IMR-90 (cell line): Measurements from ENCODE around the gene PAWR. TPM values are rescaled to one million over a fixed set of nuclear protein-coding genes. Genes with fewer than 3 reads are reported as not detected.

ENCODE experiments used
- ATAC-seq: fragments of 200-7000 bp; cut with Tn5 transposase; 2 replicates; pipeline ENCODE4 v1.9.1; 2020; ENCODE audit warnings: low read depth, mild to moderate bottlenecking, moderate library complexity
- BruUV-seq: library from RNA; stranded (reverse); fragments of 400-500 nt; replicated peaks from 2 replicates; lab custom pipeline; 2021; lab: Mats Ljungman, UMichigan
- CTCF ChIA-PET: fragments of 300-600 bp; formaldehyde crosslinking; extraction: SDS; loops from one replicate; lab custom pipeline; 2021; ENCODE audit warnings: antibody characterized with exemption; lab: Yijun Ruan, JAX
- POLR2A ChIA-PET: fragments of 300-600 bp; sonication (Branson Sonifier 250); formaldehyde crosslinking; loops from one replicate; lab custom pipeline; 2022; ENCODE audit warnings: antibody characterized with exemption; ENCODE audit not compliant: unreplicated experiment; lab: Charles Lee
- DNase-seq: peaks from one replicate; pipeline ENCODE4 v3.0.0; 2013
- H2AFZ ChIP-seq: replicated peaks from 2 replicates; pipeline ENCODE3; 2013; ENCODE audit warnings: low read length, mild to moderate bottlenecking; ENCODE audit not compliant: poor library complexity
- H2AK5ac ChIP-seq: 2 replicates; pipeline ENCODE4 v1.6.1; 2013; ENCODE audit warnings: low read depth, low read length, inconsistent platforms
- H2AK9ac ChIP-seq: replicated peaks from 2 replicates; pipeline ENCODE3; 2013; ENCODE audit warnings: mild to moderate bottlenecking, low read depth, low read length, moderate library complexity; ENCODE audit not compliant: poor library complexity
- H2BK120ac ChIP-seq: 2 replicates; pipeline ENCODE4 v1.6.1; 2013; ENCODE audit warnings: low read depth, low read length, inconsistent platforms
- H2BK15ac ChIP-seq: 3 replicates; pipeline ENCODE4 v1.6.1; 2013; ENCODE audit warnings: low read depth, low read length, inconsistent platforms
- H2BK20ac ChIP-seq: 2 replicates; pipeline ENCODE4 v1.6.1; 2013; ENCODE audit warnings: low read depth, mild to moderate bottlenecking, inconsistent platforms, low read length, moderate library complexity
- H2BK5ac ChIP-seq: 2 replicates; pipeline ENCODE4 v1.6.1; 2013; ENCODE audit warnings: mild to moderate bottlenecking, low read depth, low read length, inconsistent platforms; ENCODE audit not compliant: poor library complexity, severe bottlenecking
- H3K14ac ChIP-seq: replicated peaks from 2 replicates; pipeline ENCODE4 v1.6.1; 2013; ENCODE audit warnings: low read depth, low read length, inconsistent platforms
- H3K18ac ChIP-seq: 2 replicates; pipeline ENCODE4 v1.6.1; 2013; ENCODE audit warnings: low read depth, low read length, control low read depth
- H3K23ac ChIP-seq: 2 replicates; pipeline ENCODE4 v1.6.1; 2013; ENCODE audit warnings: low read depth, low read length, inconsistent platforms
- H3K27ac ChIP-seq: 2 replicates; pipeline ENCODE4 v1.5.1; 2013; ENCODE audit warnings: mild to moderate bottlenecking, control low read depth, low read length; ENCODE audit not compliant: insufficient read depth
- H3K27me3 ChIP-seq: 2 replicates; pipeline ENCODE4 v1.6.1; 2013; ENCODE audit warnings: low read length; ENCODE audit not compliant: control insufficient read depth, insufficient read depth
- H3K36me3 ChIP-seq: 2 replicates; pipeline ENCODE4 v1.6.1; 2013; ENCODE audit warnings: low read length, mixed read lengths; ENCODE audit not compliant: control insufficient read depth, insufficient read depth
- H3K4ac ChIP-seq: 2 replicates; pipeline ENCODE4 v1.6.1; 2013; ENCODE audit warnings: low read depth, low read length, inconsistent platforms
- H3K4me1 ChIP-seq: 2 replicates; pipeline ENCODE4 v1.6.1; 2013; ENCODE audit warnings: low read length, mixed read lengths; ENCODE audit not compliant: control insufficient read depth, insufficient read depth
- H3K4me2 ChIP-seq: 2 replicates; pipeline ENCODE4 v1.6.1; 2013; ENCODE audit warnings: low read depth, mild to moderate bottlenecking, control low read depth, low read length, moderate library complexity
- H3K4me3 ChIP-seq: 2 replicates; pipeline ENCODE4 v1.5.1; 2013; ENCODE audit warnings: low read depth, mild to moderate bottlenecking, control low read depth, low read length, moderate library complexity; ENCODE audit not compliant: insufficient read depth
- H3K56ac ChIP-seq: 2 replicates; pipeline ENCODE4 v1.6.1; 2013; ENCODE audit warnings: low read length, inconsistent platforms; ENCODE audit not compliant: insufficient read depth; ENCODE audit errors: extremely low read depth
- H3K79me1 ChIP-seq, 2 experiments: 2 replicates each; pipeline ENCODE4 v1.6.1; 2013; ENCODE audit warnings: low read length in 2 of 2, inconsistent platforms in 1 of 2, low read depth in 1 of 2
- H3K9ac ChIP-seq: 2 replicates; pipeline ENCODE4 v1.6.1; 2013; ENCODE audit warnings: low read depth, low read length, control low read depth
- H3K9me1 ChIP-seq: 2 replicates; pipeline ENCODE4 v1.6.1; 2013; ENCODE audit warnings: low read length, inconsistent platforms; ENCODE audit not compliant: insufficient read depth
- H3K9me3 ChIP-seq: 2 replicates; pipeline ENCODE4 v1.6.1; 2013; ENCODE audit warnings: low read length; ENCODE audit not compliant: control insufficient read depth, insufficient read depth
- H4K20me1 ChIP-seq: 2 replicates; pipeline ENCODE4 v1.6.1; 2013; ENCODE audit warnings: low read length, inconsistent platforms; ENCODE audit not compliant: insufficient read depth
- H4K5ac ChIP-seq: 2 replicates; pipeline ENCODE4 v1.6.1; 2013; ENCODE audit warnings: mild to moderate bottlenecking, low read depth, low read length, control low read depth
- H4K8ac ChIP-seq, 2 experiments: 2 replicates each; pipeline ENCODE4 v1.6.1; 2013; ENCODE audit warnings: low read depth in 2 of 2, low read length in 2 of 2, control low read depth in 1 of 2, inconsistent platforms in 1 of 2
- H4K91ac ChIP-seq: 2 replicates; pipeline ENCODE4 v1.6.1; 2013; ENCODE audit warnings: low read depth, low read length, inconsistent platforms; ENCODE audit not compliant: insufficient read depth
- BHLHE40 ChIP-seq: fragments of 150-350 bp; IDR thresholded peaks from 2 replicates; pipeline ENCODE4 v1.6.1; 2016; ENCODE audit warnings: mild to moderate bottlenecking, low read depth, low read length
- ELK1 ChIP-seq: fragments of 150-350 bp; IDR thresholded peaks from 2 replicates; pipeline ENCODE4 v1.6.1; 2016; ENCODE audit warnings: low read depth, mild to moderate bottlenecking, low read length, moderate library complexity, borderline replicate concordance
- MAZ ChIP-seq: IDR thresholded peaks from 2 replicates; pipeline ENCODE4 v1.6.1; 2012; ENCODE audit warnings: low read depth, mild to moderate bottlenecking, low read length, improper control_type of control experiment, moderate library complexity, borderline replicate concordance
- RFX5 ChIP-seq: IDR thresholded peaks from 2 replicates; pipeline ENCODE4 v1.8.0; 2012; ENCODE audit warnings: low read depth, mild to moderate bottlenecking, low read length, moderate library complexity
- WGBS, 2 experiments: methylation state at CpG; one replicate each; pipeline versions ENCODE4 v1.1.5 to v1.1.7; 2013; ENCODE audit warnings: missing lambda C conversion rate in 2 of 2; ENCODE audit not compliant: insufficient read length in 1 of 2; ENCODE audit errors: extremely low coverage in 2 of 2; 5-methylcytosine and 5-hydroxymethylcytosine counted together
- dilution Hi-C: fragments of 300-500 bp; cut with HindIII; formaldehyde crosslinking; loops from one replicate; pipeline ENCODE4 v1.14.3; 2018; ENCODE audit warnings: low sequenced_read_pairs; ENCODE audit not compliant: unreplicated experiment
- in situ Hi-C: fragments of 300-500 bp; cut with MboI; formaldehyde crosslinking; loops from 3 replicates; pipeline ENCODE4 v1.14.3; 2019; ENCODE audit warnings: low sequenced_read_pairs, inconsistent platforms, mixed read lengths
- intact Hi-C: fragments of 100-400 bp; cut with micrococcal nuclease; formaldehyde crosslinking; loops from 2 replicates; pipeline ENCODE4 v1.10.0; 2022
- polyA plus RNA-seq, 3 experiments: library from polyadenylated mRNA; depleted of rRNA; stranded (reverse); fragments of >200 nt; gene quantifications; 2 replicates each; pipeline ENCODE4 v1.2.3, GENCODE V29; 2012; ENCODE audit warnings: low replicate concordance in 1 of 3
- total RNA-seq: library from RNA; depleted of rRNA; stranded (reverse); fragments of >200 nt; gene quantifications from 2 replicates; pipeline ENCODE4 v1.2.3, GENCODE V29; 2012

Gene PAWR
- total and polyA plus RNA-seq, 2 of the 4 experiments (the other 2 are of a cell fraction) = 13.2 to 13.6 TPM

- H2BK15ac ChIP-seq = no peak overlapping the region; the same call in 2 of the 3 replicates
- H3K56ac ChIP-seq = peak overlapping the region; percentile 42; the same call in 1 of the 2 replicates
- intact Hi-C loops = loop anchor here (5.0 to 10.0 kb wide), 2 partner anchors 67 to 104 kb away; no protein-coding TSS in a partner anchor
- ATAC-seq (no peak), DNase-seq (no peak)
- POLR2A ChIA-PET = interaction anchor here (1.4 kb wide), 1 partner anchor 123 kb away, joined by 3 read pairs; no protein-coding TSS in a partner anchor
- in situ Hi-C loops = loop anchor here (5.0 kb wide), 1 partner anchor 267 kb away; no protein-coding TSS in a partner anchor
- no peak overlapping the region for H2BK120ac ChIP-seq
- H4K91ac ChIP-seq = 0 out of 2 replicates have a peak overlapping the region, but pooled peaks have one; percentile 14
- H3K79me1 ChIP-seq = peaks cover 6 to 40% of the 10 kb centered on the region in 2 experiments; a peak in 3 of 4 replicates
- H4K5ac ChIP-seq = peak overlapping the region; percentile 47; the same call in 1 of the 2 replicates
- peak overlapping the region; percentile 47; the same call in 1 of the 2 replicates for H3K18ac ChIP-seq
- peaks cover 12% of the 10 kb centered on the region; the same call in 1 of the 2 replicates for H3K4me1 ChIP-seq
- no TSS peak for BruUV-seq
- TF ChIP-seq BHLHE40 (peak; percentile 66), RFX5 (no peak), ELK1 (no peak), MAZ (no peak)
- peak overlapping the region; percentile 47 for H3K27ac ChIP-seq
- H3K4me2 ChIP-seq = peak overlapping the region; percentile 100
- H3K9me1 ChIP-seq = peaks cover 5% of the 10 kb centered on the region; the same call in 1 of the 2 replicates
- peak overlapping the region; percentile 55; the same call in 1 of the 2 replicates for H3K23ac ChIP-seq
- no peak overlapping the region for H2AK5ac ChIP-seq
- peak overlapping the region; percentile 50 for H2BK5ac ChIP-seq
- H3K9me3 ChIP-seq = no peaks in the 10 kb centered on the region
- peaks cover 18% of the 10 kb centered on the region for H4K20me1 ChIP-seq
- H3K4me3 ChIP-seq = peak overlapping the region; percentile 96
- dilution Hi-C loops = no loop called here
- H4K8ac ChIP-seq = peak overlapping the region; percentile 18 to 36; a peak in 1 of 4 replicates
- no peaks in the 10 kb centered on the region for H3K36me3 ChIP-seq
- CTCF ChIA-PET = no interaction called here
- peak overlapping the region; percentile 78 for H3K9ac ChIP-seq
- peak overlapping the region; percentile 71 for H2AK9ac ChIP-seq
- peak overlapping the region; percentile 42 for H3K4ac ChIP-seq
- no peak overlapping the region for H2BK20ac ChIP-seq
- WGBS, 2 experiments = no CpG with 5 or more reads among the region's 6 CpGs
- peak overlapping the region; percentile 95 for H2AFZ ChIP-seq
- peak overlapping the region; percentile 16 for H3K14ac ChIP-seq
- H3K27me3 ChIP-seq = no peaks in the 10 kb centered on the region
Measured at GRCh38 chr12:79689061-79689476, 1.7 kb downstream of the PAWR start.
